ENCODE data around the gene INO80C.

GRCh38 chr18:35519148-35519899 lies 21.6 kb upstream of the INO80C start:
- no peak for TF ChIP-seq CTCF (IDR thresholded peaks at IDR 0.05)
- no peak for TF ChIP-seq EP300 (IDR thresholded peaks at IDR 0.05)
- TF ChIP-seq POLR2A (IDR thresholded peaks at IDR 0.05) = no peak

Measured in sigmoid colon (tissue), 4 donors.